H1 (cell line): ENCODE measurements around the gene AP1S1. TPM values are rescaled to one million over a fixed set of nuclear protein-coding genes. Genes with fewer than 3 reads are reported as not detected.

Experiments used
- CTCF ChIA-PET: fragments of 300-600 bp; sonication (Branson Sonifier 250); formaldehyde crosslinking; loops from one replicate; lab custom pipeline; 2021; ENCODE audit not compliant: partially characterized antibody; lab: Charles Lee
- POLR2A ChIA-PET: fragments of 300-600 bp; sonication (Branson Sonifier 250); formaldehyde crosslinking; loops from one replicate; lab custom pipeline; 2021; ENCODE audit warnings: inconsistent platforms; ENCODE audit not compliant: partially characterized antibody; lab: Charles Lee
- DNase-seq, 2 experiments: peaks; one replicate each; pipeline versions ENCODE4 v3.0.0 to v3.0.0-alpha.2; 2010 to 2022; ENCODE audit warnings: low spot score in 2 of 2, low read depth in 1 of 2, mixed read lengths in 1 of 2
- FAIRE-seq: peaks from 2 replicates; lab custom pipeline; 2011; peaks lifted over from hg19 to GRCh38; lab: Jason Lieb, UNC
- H2AFZ ChIP-seq: 2 replicates; pipeline ENCODE4 v1.8.1; 2012; ENCODE audit warnings: low read length, inconsistent platforms
- H2AK5ac ChIP-seq: 2 replicates; pipeline ENCODE4 v1.6.1; 2013; ENCODE audit warnings: low read depth, low read length
- H2BK120ac ChIP-seq: replicated peaks from 2 replicates; pipeline ENCODE3; 2013; ENCODE audit warnings: low read depth, low read length, inconsistent platforms
- H2BK12ac ChIP-seq: 2 replicates; pipeline ENCODE4 v1.6.1; 2013; ENCODE audit warnings: low read depth, low read length
- H2BK15ac ChIP-seq: 2 replicates; pipeline ENCODE4 v1.6.1; 2013; ENCODE audit warnings: low read length
- H2BK20ac ChIP-seq: 2 replicates; pipeline ENCODE4 v1.6.1; 2013; ENCODE audit warnings: low read length
- H2BK5ac ChIP-seq: 2 replicates; pipeline ENCODE4 v1.6.1; 2013; ENCODE audit warnings: low read depth, low read length
- H3K14ac ChIP-seq: 2 replicates; pipeline ENCODE4 v1.6.1; 2013; ENCODE audit warnings: inconsistent platforms; ENCODE audit not compliant: insufficient read length
- H3K18ac ChIP-seq: 2 replicates; pipeline ENCODE4 v1.6.1; 2013; ENCODE audit warnings: low read length; ENCODE audit errors: extremely low read depth
- H3K23ac ChIP-seq: 2 replicates; pipeline ENCODE4 v1.6.1; 2013; ENCODE audit warnings: inconsistent platforms; ENCODE audit not compliant: insufficient read length
- H3K23me2 ChIP-seq: 2 replicates; pipeline ENCODE4 v1.6.1; 2013; ENCODE audit warnings: low read depth, low read length
- H3K27ac ChIP-seq: 2 replicates; pipeline ENCODE4 v1.6.1; 2011; ENCODE audit warnings: low read depth, low read length, inconsistent platforms
- H3K27me3 ChIP-seq, 4 experiments: replicated peaks in 1 of 4; 1 replicate in 1 of 4; 2 replicates in 3 of 4; pipeline versions ENCODE4 v1.6.1 to v1.8.1; 2011 to 2013; ENCODE audit warnings: low read length in 3 of 4, mild to moderate bottlenecking in 3 of 4, inconsistent platforms in 2 of 4, mixed read lengths in 2 of 4, moderate library complexity in 1 of 4; ENCODE audit not compliant: control insufficient read depth in 3 of 4, insufficient read depth in 3 of 4; ENCODE audit errors: extremely low read depth in 1 of 4
- H3K36me3 ChIP-seq, 4 experiments: 2 replicates each; pipeline versions ENCODE4 v1.6.1 to v1.8.1; 2011 to 2013; ENCODE audit warnings: mild to moderate bottlenecking in 4 of 4, low read length in 3 of 4, moderate library complexity in 2 of 4, control low read depth in 1 of 4, inconsistent platforms in 1 of 4; ENCODE audit not compliant: insufficient read depth in 4 of 4, control insufficient read depth in 2 of 4
- H3K4ac ChIP-seq: replicated peaks from 2 replicates; pipeline ENCODE3; 2013; ENCODE audit warnings: low read length, low read depth, mixed read lengths, inconsistent platforms; ENCODE audit not compliant: insufficient read length
- H3K4me1 ChIP-seq, 4 experiments: replicated peaks in 1 of 4; 1 replicate in 1 of 4; 2 replicates in 3 of 4; pipeline versions ENCODE4 v1.6.1 to v1.8.1; 2011 to 2013; ENCODE audit warnings: low read length in 3 of 4, inconsistent platforms in 2 of 4, mixed read lengths in 1 of 4; ENCODE audit not compliant: insufficient read depth in 4 of 4, control insufficient read depth in 3 of 4
- H3K4me2 ChIP-seq, 2 experiments: 2 replicates each; pipeline versions ENCODE4 v1.6.1 to v1.8.1; 2011 to 2013; ENCODE audit warnings: low read depth in 2 of 2, low read length in 2 of 2, control low read depth in 1 of 2, inconsistent platforms in 1 of 2, mild to moderate bottlenecking in 1 of 2; ENCODE audit not compliant: insufficient read depth in 1 of 2
- H3K4me3 ChIP-seq, 4 experiments: fragments of 200-600, 300-600 bp in 1 of 4; sonication (generic), shearing (Covaris generic), sonication (Bioruptor Twin) in 1 of 4; 2 replicates each; pipeline versions ENCODE4 v1.5.1 to v1.8.1; 2011 to 2016; ENCODE audit warnings: low read length in 4 of 4, low read depth in 3 of 4, control low read depth in 2 of 4, inconsistent platforms in 2 of 4, mild to moderate bottlenecking in 2 of 4, mixed read lengths in 1 of 4, moderate library complexity in 1 of 4; ENCODE audit not compliant: insufficient read depth in 2 of 4; ENCODE audit errors: extremely low read depth in 1 of 4
- H3K56ac ChIP-seq: replicated peaks from 2 replicates; pipeline ENCODE3; 2013; ENCODE audit warnings: low read depth, mild to moderate bottlenecking, mixed read lengths, low read length, inconsistent platforms; ENCODE audit not compliant: insufficient read length
- H3K79me1 ChIP-seq: 2 replicates; pipeline ENCODE4 v1.6.1; 2013; ENCODE audit warnings: low read depth, low read length, control low read depth
- H3K79me2 ChIP-seq, 2 experiments: 2 replicates each; pipeline versions ENCODE4 v1.6.1 to v1.8.1; 2012 to 2013; ENCODE audit warnings: low read length in 2 of 2, mild to moderate bottlenecking in 2 of 2, inconsistent platforms in 1 of 2; ENCODE audit not compliant: insufficient read depth in 2 of 2, control insufficient read depth in 1 of 2
- H3K9ac ChIP-seq, 4 experiments: replicated peaks in 1 of 4; 1 replicate in 1 of 4; 2 replicates in 3 of 4; pipeline versions ENCODE4 v1.6.1 to v1.8.1; 2011 to 2013; ENCODE audit warnings: low read depth in 3 of 4, low read length in 3 of 4, control low read depth in 2 of 4, mild to moderate bottlenecking in 2 of 4, moderate library complexity in 2 of 4, inconsistent platforms in 1 of 4; ENCODE audit errors: extremely low read depth in 1 of 4
- H3K9me3 ChIP-seq, 2 experiments: 2 replicates each; pipeline versions ENCODE4 v1.6.1 to v1.8.1; 2012 to 2013; ENCODE audit warnings: mild to moderate bottlenecking in 2 of 2, moderate library complexity in 2 of 2, control low read depth in 1 of 2, inconsistent platforms in 1 of 2, low read depth in 1 of 2, low read length in 1 of 2, mixed read lengths in 1 of 2; ENCODE audit not compliant: insufficient read depth in 2 of 2
- H4K20me1 ChIP-seq, 2 experiments: replicated peaks in 1 of 2; 2 replicates each; pipeline versions ENCODE3 to v1.8.1; 2011 to 2013; ENCODE audit warnings: inconsistent platforms in 2 of 2, low read length in 2 of 2, mild to moderate bottlenecking in 1 of 2; ENCODE audit not compliant: insufficient read depth in 2 of 2, control insufficient read depth in 1 of 2
- H4K5ac ChIP-seq: 2 replicates; pipeline ENCODE4 v1.6.1; 2013; ENCODE audit warnings: low read length, low read depth, mixed read lengths, inconsistent platforms; ENCODE audit not compliant: insufficient read length
- H4K8ac ChIP-seq: 2 replicates; pipeline ENCODE4 v1.8.0; 2013; ENCODE audit warnings: mild to moderate bottlenecking, moderate library complexity, low read length, inconsistent platforms; ENCODE audit not compliant: insufficient read depth; ENCODE audit errors: extremely low read depth
- H4K91ac ChIP-seq: replicated peaks from 2 replicates; pipeline ENCODE3; 2013; ENCODE audit warnings: low read length, mixed read lengths, inconsistent platforms; ENCODE audit not compliant: insufficient read length
- KDM4A ChIP-seq: IDR thresholded peaks from one replicate; pipeline ENCODE4 v1.7.1; 2012; ENCODE audit warnings: low read depth, mild to moderate bottlenecking, moderate library complexity, low read length, inconsistent platforms; ENCODE audit not compliant: severe bottlenecking
- KDM5A ChIP-seq: fragments of 200-600 bp; IDR thresholded peaks from 2 replicates; pipeline ENCODE4 v1.7.1; 2012; ENCODE audit warnings: mild to moderate bottlenecking, low read length, inconsistent platforms, mixed read lengths
- POLR2AphosphoS5 ChIP-seq: IDR thresholded peaks from 2 replicates; pipeline ENCODE4 v1.6.1; 2011; ENCODE audit warnings: low read depth, low read length
- SUZ12 ChIP-seq: fragments of 200-600 bp; sonication (generic); IDR thresholded peaks from 2 replicates; pipeline ENCODE4 v1.6.1; 2012; ENCODE audit warnings: mild to moderate bottlenecking, inconsistent platforms, low read length, moderate library complexity, mixed read lengths
- WGBS, 2 experiments: shearing (Covaris generic) in 1 of 2; methylation state at CpG; one replicate each; pipeline versions ENCODE4 v1.1.6 to v1.1.7; 2013 to 2015; ENCODE audit warnings: low lambda C conversion rate in 2 of 2, mixed read lengths in 2 of 2, inconsistent platforms in 1 of 2, low coverage in 1 of 2, missing lambda C conversion rate in 1 of 2; ENCODE audit not compliant: insufficient replicate concordance in 2 of 2, insufficient coverage in 1 of 2, insufficient read length in 1 of 2; ENCODE audit errors: extremely low coverage in 1 of 2, missing lambda C conversion rate in 1 of 2; 5-methylcytosine and 5-hydroxymethylcytosine counted together
- polyA plus RNA-seq, 7 experiments: library from polyadenylated mRNA; depleted of rRNA in 3 of 7; stranded (reverse) in 5 of 7; unstranded in 2 of 7; fragments of >200 nt in 5 of 7; fragments of 200-250 nt in 2 of 7; gene quantifications; 1 replicate in 5 of 7; 2 replicates in 1 of 7; 4 replicates in 1 of 7; pipeline versions ENCODE4 v1.2.1 to v1.2.3, GENCODE V29; 2011 to 2013; ENCODE audit warnings: missing spikeins in 2 of 7, mixed read lengths in 2 of 7
- total RNA-seq: library from RNA; stranded (reverse); fragmentation: NEBNext Ultra II Directional; extraction: Animal tissue kit (Norgen Biotek cat#: 25700); gene quantifications from 2 replicates; pipeline ENCODE4 v1.2.1, GENCODE V29; 2021

AP1S1 gene
- total and polyA plus RNA-seq, 2 of the 8 experiments (the other 6 are each of a cell fraction or from before 2014, with no cell fraction given) = 56.1 to 59.3 TPM

GRCh38 chr7:101179713-101180112 lies 25.4 kb downstream of the AP1S1 start:
- Histone ChIP-seq H3K79me1 (no peaks in the 10 kb centered on the region), H3K4me1 (peaks cover 0 to 7% (median 3%) of the 10 kb centered on the region in 4 experiments; a peak in 6 of 7 replicates), H4K91ac (no peak overlapping the region), H2AFZ (no peak overlapping the region; the same call in 1 of the 2 replicates), H3K4me3 (peak overlapping the region; percentile 63 to 77 (median 68)), H3K14ac (no peak overlapping the region), H2AK5ac (no peak overlapping the region), H2BK120ac (no peak overlapping the region), H3K36me3 (no peaks in the 10 kb centered on the region), H3K27me3 (peaks cover 25 to 63% (median 54%) of the 10 kb centered on the region in 4 experiments), H2BK5ac (no peak overlapping the region), H3K56ac (peak overlapping the region; percentile 13), H3K27ac (no peak overlapping the region), H2BK12ac (no peak overlapping the region), H4K20me1 (no peaks in the 10 kb centered on the region), H2BK15ac (no peak overlapping the region), H4K5ac (no peak overlapping the region), H3K9me3 (no peaks in the 10 kb centered on the region), H2BK20ac (no peak overlapping the region), H3K23ac (no peak overlapping the region), H3K4me2 (peak overlapping the region; percentile 90), H3K23me2 (peaks cover 17% of the 10 kb centered on the region; the same call in 1 of the 2 replicates), H4K8ac (peak overlapping the region; percentile 10; the same call in 1 of the 2 replicates), H3K18ac (no peak overlapping the region; the same call in 1 of the 2 replicates), H3K9ac (no peak overlapping the region), H3K79me2 (no peaks in the 10 kb centered on the region), H3K4ac (no peak overlapping the region)
- POLR2A ChIA-PET = interaction anchor here (1.0 to 1.3 kb wide), 2 partner anchors 18 to 20 kb away, joined by 3 to 4 read pairs; no protein-coding TSS in a partner anchor
- FAIRE-seq (no peak), DNase-seq (no peak)
- CTCF ChIA-PET = interaction anchor here (0.7 to 1.2 kb wide), 2 partner anchors 9 to 11 kb away, joined by 3 to 8 read pairs; no protein-coding TSS in a partner anchor
- WGBS, 2 experiments = no CpG with 5 or more reads among the region's 27 CpGs
- TF ChIP-seq POLR2AphosphoS5 (no peak), KDM4A (peak; percentile 29), SUZ12 (no peak), KDM5A (no peak)
